Placental pericyte (primary cell): ENCODE measurements around the gene RPRM. TPM values are rescaled to one million over a fixed set of nuclear protein-coding genes. Genes with fewer than 3 reads are reported as not detected.

Source experiments
- small RNA-seq: library from RNA; depleted of rRNA; stranded (forward); fragments of <200 nt; gene quantifications from one replicate; pipeline ENCODE3, GENCODE V24; 2012; ENCODE audit warnings: low replicate concordance
- total RNA-seq: library from RNA; depleted of rRNA; stranded (reverse); fragments of >200 nt; gene quantifications from 2 replicates; pipeline ENCODE4 v1.2.3, GENCODE V29; 2012

Gene RPRM
- total RNA-seq = not detected in 2 replicates

GRCh38 chr2:153478289-153479261, at the start of gene RPRM:
TSS of gene RPRM (minus strand) at chr2:153478762. CDS start at chr2:153478565, 197 bp downstream.

Small RNAs within 50 kb of the gene (small RNA-seq; reads per million reads assigned to genes)
- not detected for gene RF00275
